Kidney glomerular epithelial cell (primary cell): ENCODE measurements around the gene UBE3D.
"Not testable (repeated sequence)": the region's sequence is repeated elsewhere in the genome, so short reads cannot be mapped to it uniquely, and the experiment has no call there.

Experiments
- DNase-seq: peaks from one replicate; lab custom pipeline; 2025; lab: John Stamatoyannopoulos, UW

The UBE3D gene

DNA sequence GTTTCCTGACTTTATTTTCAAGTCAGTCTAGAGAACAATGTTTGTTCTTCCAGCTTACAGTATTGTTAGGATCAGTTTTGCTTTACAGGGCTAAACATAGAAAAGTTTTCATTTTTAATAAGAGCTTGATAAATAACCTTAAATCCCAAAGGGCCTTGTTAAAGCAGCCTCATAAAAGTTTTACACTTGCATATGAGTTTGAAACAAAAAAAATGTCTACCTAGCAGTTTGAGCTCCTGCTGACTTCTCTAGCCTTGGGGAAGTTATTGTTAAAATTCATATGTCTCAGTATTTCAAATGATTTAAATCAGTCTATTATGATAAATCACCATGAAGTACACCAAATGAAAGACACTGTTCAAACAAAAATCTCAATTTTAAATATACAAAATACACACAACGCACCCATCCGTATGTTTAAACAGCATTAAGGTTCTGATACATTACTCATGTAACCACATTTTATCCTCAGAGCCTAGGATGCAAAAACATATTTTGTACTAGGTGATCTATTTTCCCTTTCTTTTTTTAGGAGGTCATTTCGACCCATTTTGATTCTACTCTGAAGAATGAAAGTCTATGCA lies 87.2 kb downstream of the UBE3D start:
- no peak for DNase-seq

DNA sequence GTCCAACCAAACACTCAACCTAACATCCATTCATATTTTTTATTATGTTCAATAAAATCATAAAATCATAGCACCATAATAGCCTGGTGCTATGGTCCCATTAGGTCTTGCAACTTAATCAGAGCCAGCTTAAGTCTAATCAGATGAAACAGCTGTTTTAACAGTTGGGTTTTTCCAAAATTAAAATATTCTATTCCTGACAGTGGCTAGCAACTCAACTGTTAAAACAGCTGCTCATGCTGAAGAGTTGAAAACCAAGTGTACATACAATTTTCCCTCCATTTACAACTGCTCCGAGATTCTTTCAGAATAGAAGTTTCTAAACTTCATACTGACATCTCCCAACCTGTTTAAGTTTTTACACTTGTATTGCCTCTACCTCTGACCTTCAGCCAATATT lies 89.5 kb downstream of the UBE3D start:
- no peak for DNase-seq

DNA sequence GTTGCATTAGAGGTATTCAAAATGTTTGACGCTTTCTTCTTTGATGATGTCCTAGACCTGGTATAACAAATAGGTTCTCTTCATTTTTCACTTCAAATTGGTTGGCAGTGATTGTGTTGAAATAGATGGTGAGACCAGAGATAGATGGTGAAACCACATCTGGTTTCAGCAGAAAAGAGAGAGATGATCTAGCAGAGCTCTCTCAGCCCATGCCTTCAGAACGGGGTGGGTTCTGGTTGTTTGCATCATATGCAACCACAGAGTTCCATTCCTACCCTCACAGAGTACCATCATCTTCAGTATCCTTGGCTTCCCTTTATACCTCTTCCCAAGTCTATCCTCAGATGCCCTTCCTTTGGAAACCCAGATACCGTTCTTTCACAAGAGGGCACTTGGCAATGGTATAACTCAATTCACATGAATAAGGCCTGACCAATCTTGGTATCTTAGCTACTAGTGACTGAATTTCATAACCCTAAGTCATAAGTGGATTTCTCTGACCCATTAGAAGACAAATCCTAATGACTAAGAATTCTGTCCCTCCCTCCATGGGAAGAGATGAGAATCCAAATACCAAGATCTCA lies 93.7 kb downstream of the UBE3D start:
- DNase-seq, result no peak

DNA sequence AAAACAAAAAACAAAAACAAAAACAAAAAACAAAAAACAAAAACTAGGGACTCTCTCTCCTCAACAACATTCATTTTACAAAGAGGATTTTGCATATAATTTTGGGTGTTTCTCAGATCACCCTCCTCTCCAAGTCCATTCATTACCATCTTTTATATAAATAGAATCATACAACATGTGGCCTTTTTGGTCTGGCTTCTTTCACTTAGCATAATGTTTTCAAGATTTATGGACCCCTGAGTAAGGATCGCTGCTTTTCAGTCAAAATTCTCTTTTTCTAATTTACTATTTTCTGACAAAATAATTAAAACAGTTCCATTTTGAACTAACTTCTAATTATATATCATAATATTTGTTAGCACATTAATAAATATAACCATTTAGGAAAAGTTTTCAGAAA lies 94.8 kb downstream of the UBE3D start:
- no peak for DNase-seq

DNA sequence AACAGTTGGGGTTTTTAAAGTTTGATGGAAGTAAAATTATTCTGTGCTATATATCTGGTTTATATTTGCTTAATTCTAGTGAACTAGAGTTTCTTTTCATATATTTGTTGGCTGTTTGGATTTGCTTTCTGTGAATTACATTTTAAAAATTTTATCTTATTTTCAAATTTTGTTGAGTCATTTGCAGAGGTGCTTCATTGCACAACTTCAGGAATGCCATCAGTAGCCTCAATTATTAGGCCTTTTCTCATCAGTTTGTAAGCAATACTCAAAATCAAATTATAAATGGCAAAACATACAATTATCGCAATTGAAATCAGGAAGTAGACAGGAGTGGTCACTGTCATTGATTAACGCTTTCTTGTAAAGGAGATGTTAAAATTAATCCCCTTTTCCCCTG lies 96.9 kb downstream of the UBE3D start:
- no peak for DNase-seq

DNA sequence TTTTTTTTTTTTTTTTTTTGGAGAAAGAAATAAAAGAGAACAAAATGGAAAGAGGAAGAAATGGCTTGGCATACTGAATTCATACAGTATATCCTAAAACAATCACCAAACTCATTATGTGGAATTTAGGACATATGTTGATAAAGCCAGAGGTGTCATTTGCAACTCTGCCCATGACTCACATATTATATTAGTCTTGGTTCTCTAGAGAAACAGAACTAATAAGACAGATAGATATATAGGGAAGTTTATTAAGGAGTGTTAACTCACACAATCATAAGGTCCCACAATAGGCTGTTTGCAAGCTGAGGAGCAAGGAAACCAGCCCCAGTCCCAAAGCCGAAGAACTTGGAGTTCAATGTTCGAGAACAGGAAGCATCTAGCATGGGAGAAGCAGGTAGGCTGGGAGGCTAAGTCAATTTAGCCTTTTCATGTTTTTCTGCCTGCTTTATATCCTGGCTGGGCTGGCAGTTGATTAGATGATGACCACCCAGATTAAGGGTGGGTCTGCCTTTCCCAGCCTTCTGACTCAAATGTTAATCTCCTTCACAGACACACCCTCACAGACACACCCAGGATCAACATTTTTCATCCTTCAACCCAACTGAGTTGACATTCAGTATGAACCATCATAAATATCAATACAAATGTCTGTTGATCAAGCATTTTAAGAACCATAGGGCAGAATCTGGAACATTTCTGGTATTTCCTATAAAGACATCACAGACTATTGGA lies 102.3 kb downstream of the UBE3D start:
- no peak for DNase-seq

DNA sequence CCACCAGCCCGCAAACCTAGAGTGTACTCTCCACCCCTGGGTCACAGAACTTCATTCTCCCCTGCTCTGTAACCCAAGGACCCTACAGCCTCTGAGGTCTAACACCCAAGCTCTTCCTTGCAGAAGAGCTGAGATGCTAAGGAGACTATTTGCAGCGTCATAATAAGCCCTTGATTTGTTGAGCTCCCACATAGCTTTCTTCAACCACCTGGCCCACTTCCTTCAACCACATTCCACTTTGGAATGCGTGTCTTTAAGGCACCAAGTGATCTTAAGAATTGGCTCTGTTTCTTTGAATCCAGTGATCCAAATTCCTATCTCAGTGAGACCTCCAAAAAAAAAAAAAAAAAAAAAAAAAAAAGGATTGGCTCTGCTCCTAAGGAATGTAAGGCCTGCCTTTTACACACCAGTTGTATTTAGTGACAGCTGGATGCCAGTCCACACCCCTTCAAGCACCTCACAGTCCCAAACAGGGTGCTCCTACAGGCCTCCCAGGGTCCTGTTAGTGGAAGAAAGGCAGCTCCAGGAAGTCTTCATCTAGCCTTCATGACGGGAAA lies 106.2 kb downstream of the UBE3D start:
- DNase-seq, result no peak

DNA sequence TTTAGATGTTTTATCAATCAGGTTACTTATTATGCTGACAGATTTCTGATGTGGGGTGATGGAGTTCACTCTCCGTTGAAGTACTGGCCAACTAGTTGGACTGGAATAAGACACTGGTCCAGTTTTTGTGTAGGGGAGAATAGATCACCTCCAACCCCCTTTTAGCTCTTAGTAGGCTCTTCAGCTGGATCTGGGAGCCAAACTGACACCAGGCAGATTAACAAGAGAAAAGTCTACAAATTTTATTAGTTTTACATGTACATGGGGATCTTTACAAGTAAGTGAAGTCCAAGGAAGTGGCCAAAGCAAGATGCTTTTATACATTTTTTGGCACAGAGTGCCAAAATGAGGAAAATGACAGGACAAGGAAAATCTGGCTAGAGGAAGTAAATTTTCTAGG lies 107.1 kb downstream of the UBE3D start:
- no peak for DNase-seq

DNA sequence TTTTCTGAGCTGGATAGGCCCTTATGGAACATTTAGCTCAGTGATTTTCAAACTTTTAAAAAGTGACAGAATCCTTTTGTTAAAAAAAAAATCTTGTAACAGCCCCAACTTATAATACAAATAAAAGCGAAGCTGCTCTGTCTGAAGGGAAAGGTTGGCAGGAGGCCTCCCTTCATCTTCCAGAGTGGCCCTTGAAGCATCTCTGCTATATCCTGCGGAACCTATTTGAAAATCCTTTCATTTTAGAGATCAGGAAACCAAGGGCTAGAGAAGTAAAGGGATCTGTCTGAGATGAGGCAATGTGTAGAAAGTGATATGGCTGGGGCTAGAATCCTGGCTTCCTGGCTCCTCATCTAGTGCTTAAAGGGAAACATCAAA lies 107.8 kb downstream of the UBE3D start:
- DNase-seq, result no peak

DNA sequence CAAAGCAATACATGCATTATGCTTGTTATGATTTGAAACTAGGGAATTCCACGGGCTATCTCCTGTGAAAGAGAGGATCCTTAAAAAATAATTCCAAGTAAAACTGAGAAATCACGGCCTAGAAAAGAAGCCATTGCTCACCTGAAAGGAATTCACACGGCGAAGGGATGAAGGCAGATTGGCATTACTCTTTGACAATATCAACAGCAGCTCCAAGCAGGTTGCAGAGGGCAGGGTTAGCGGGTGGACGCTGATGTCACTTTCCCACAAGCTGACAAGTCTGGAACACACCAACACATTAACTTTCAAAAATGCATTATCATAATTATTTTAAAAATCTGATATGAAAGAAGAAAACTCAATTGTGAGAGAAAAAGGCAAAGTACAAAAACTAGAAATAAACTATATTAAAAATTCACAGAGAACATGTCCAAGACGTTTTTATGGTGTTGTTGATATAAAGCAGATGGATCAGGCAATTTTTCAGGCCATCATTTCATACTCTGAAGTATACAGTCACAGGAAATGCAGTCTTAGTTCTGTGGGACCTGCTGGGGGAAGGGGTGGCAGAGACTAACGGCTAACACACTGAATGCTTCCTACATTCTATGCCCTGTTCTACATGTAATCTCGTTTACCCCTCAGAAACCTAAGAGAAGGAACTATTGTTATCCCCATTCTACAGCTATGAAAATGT lies 108.3 kb downstream of the UBE3D start:
- no peak for DNase-seq

DNA sequence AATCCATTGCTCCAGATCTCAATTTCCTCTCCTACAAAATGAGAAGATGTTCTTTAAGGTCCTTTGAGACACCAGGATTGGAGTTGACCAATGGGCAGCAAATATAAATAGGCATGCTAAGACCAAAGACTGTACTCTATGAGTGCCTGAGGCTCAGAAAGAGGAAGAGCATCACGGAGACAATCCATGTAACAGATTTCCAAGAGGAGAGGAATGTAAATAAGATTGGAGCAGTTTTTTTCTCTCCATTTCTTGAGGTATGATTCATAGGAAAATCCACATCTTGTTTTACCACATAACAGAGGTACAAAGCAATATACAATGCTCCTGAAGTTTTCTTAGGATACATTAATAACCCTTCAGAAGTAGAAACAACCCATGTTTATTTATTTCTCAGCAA lies 109.8 kb downstream of the UBE3D start:
- peak; percentile 56 for DNase-seq

DNA sequence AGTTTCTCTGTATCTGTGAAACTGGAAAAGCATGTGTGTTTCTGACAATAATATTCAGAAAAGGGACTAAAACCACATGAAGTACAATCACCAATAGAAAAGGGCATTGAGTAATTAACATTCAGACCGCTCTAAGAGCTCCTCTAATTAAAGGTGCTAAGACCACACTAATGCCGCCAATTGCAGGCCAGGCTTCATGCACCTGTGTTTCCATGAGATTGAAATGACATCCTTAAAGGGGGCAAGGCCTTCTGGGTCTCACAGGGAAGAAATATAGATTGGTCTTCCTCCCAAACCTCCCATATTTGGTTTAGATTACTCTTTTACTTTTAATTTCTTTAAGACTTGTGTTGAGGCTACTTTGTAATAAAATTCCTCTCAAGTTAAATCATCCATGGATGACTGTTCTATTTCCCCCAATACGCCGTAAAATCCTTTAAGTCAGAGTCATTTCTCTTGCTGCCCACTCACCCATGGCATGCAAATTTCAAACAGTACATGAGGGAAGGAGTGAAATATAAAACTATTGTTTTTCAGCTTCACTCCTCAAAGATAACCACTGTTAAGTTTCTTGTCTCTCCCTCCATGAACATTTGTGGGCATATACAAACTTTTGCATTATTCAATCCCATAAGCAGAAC lies 110.6 kb downstream of the UBE3D start:
- DNase-seq, result peak; percentile 49

DNA sequence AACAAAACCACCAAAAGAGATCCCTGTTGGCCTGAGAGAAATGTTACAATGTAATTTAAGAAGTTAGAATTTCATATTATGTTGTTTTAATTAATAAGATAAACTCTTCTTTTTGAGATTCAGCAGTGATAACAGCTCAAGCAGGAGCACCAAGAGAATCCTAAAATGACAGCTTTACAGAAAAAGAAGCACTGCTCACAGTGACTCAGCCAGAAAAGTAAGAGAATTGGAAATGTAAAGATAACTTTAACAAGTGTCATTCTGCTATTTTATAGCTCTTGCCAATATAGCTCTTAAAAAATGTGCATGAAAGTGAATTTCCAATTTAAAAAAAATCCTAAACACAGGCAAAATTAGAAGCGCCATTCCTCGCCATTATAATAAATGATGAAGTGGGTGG lies 111.3 kb downstream of the UBE3D start:
- DNase-seq, result no peak

DNA sequence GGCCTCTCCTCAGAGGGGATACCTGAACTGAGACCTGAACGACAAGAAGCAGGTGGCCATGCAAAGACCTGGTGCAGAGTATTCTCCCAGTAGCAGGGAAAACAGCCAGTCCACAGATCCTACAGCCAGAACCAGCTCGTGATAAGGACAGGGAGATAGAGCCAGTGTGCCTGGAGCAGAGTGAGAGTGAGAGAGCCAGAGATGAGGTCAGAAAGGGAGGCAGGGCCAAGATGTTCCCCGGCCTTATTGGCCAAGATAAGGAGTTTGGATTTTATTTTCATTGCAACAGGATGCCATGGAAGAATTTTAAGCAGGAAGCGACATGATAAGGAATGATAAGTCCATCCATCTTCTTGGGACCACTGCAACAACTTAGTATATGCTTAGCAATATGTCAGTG lies 111.8 kb downstream of the UBE3D start:
- no peak for DNase-seq

DNA sequence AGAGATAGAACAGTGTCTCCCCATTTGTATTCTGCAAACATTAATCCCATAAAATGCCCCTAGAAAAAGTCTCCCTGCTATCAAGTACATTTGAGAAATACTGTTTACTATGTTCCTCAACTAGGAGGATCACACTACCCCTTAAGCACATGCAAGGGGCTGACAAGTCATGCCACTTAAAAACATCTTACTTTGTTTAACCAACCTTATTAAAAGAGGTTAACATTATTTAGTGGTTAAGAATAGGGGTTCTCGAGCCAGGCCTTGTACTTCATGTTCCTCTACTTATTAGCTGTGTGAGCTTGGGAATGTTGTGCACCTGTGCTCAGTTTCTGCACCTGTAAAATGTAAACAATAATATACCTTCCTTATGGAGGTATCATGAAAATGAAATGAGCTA lies 113.7 kb downstream of the UBE3D start:
- no peak for DNase-seq

DNA sequence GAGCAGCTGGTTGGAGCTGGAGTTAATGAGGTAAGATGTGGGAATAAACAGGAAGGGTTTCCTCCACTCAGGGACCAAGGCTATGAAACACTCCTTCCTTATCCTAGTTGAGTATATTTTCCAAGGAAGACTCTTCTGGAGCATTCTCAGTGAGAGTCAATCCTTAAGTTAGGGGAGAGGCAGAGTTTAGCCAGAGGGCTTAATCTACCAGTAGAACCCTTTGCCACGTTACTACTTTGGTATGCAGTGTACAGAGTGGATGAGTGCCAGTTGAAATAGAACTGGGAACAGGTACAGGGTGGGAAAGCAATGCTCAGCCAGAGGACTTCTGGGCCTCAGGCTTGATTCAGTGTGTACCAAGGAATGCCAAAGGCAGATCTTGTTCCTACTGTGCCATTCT lies 114.3 kb downstream of the UBE3D start:
- no peak for DNase-seq

DNA sequence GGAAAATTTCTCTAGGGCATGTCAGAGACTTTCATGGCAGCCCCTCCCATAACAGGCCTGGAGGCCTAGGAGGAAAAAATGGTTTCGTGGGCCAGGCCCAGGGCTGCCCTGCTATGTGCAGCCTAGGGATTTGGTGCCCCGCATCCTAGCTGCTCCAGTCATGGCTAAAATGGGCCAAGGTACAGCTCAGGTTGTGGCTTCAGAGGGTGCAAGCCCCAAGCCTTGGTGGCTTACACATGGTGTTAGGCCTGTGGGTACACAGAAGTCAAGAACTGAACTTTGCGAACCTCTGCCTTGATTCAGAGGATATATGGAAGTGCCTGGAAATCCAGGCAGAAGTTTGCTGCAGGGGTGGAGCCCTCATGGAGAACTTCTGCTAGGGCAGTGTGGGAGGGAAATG lies 134.7 kb downstream of the UBE3D start:
- not testable (repeated sequence) for DNase-seq

DNA sequence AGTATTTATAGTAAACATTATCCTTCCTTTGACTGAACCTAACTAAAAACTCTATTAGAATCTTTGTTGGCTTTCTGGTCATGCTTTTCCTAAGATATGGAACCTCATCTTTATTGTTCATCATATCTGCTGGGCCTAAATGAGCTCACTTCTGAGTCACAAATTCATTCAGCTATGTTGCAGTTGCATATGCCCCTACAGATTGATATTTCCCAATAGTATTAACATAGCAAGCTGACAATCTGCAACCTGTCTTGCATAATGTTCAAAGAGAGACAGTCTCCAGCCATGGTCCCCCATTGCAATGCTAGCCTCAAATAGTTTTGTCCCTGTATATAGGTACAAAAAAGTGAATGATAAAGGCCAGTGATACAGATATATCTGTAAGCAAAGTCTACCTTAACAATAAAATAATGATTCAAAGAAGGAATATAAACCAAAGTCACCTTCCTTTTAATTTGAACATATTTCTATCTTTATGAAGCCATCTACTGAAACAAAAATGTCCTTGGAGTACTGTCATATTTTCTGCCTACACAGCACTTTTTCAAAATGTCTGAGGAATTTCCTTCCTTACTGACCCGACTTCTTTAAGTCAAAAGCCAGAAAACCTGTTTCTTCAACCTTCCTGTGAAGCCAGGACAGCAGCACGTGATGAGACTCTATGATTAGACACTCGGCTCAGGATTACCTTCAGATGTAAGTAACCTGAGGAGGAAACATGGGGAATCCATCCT lies 140.7 kb downstream of the UBE3D start:
- no peak for DNase-seq

DNA sequence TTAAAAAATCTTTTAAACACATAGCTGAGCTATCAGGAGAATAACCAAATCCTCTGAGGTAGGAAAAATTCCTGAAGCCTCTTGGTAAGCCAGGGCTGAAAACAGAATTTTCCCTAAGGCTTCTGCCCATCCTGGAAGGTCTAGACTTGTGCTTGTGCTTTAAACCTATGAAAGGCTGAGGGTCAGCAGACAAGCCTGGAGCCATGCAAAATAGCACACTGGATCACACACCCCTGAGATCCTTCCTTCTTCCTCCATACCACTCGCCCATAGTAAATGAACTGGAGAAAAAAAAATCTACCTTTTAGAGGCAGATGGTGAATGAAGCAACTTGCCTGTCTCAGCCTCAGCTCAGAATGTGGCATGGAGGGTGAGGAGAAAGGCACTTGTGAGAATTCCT lies 144.4 kb downstream of the UBE3D start:
- DNase-seq, result no peak

DNA sequence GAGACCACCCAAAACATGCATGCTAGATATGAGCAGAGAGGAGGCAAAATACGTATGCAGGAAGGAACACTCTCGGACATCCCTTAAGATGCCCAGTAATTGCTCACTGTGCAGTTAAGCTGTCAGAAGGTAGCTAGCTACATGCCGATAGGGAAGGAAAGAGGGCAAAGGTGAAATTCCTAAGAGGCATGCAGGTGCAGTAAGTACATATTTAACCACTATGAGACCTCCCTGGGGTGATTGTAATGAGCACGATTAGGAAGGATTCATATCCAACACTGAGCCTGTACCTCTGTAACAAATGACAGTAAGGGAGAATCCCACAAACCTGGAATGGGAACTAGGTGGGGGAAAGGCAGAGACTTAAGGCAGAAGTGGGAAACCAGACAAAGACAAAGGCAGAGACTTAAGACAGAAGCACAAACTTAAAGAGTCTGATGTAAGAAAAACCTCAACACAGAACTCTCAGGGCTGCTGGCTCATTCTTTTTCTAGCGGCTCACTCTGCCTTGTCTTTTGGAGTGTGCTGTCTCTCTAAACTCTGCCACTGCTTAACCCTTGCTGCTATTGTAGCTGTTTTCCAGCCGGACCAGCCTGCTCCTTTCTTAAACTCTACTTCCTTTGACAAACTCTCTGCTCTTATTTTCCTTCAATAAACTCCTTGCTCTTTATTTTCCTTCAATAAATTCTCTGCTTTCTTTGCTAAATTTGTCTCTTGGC lies 148.1 kb downstream of the UBE3D start:
- peak; percentile 35 for DNase-seq

DNA sequence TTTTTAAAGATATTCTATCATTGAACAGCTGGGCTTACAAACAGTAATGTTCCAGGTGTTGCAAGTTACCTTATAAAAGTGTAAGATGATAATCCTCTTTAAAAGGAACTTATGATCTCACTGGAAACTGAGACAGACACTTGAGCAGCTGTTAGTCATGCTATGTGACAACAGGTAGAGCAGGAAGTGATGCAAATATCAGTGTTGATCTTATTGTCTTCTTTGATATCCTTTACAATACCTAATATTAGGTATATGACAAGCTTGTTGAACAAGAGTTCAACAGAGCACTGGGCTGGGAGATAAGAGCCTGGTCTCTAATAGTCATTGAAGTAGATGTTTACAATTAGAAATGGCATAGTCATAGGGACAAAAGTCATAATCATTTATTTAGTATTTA lies 150.0 kb downstream of the UBE3D start:
- DNase-seq, result no peak
